IMR-90 (cell line): Measurements from ENCODE around the gene NT5C3A.

Source experiments
- SMC3 ChIP-seq: fragments of 150-350 bp; IDR thresholded peaks from 2 replicates; pipeline ENCODE4 v1.6.1; 2016; ENCODE audit warnings: low read depth, mild to moderate bottlenecking, antibody characterized with exemption, low read length, moderate library complexity
- TF ChIP-seq, protein P1 (sequence below): fragments of 150-350 bp; IDR thresholded peaks from 2 replicates; pipeline ENCODE4 v1.6.1; 2016; ENCODE audit warnings: low read depth, mild to moderate bottlenecking, low read length, moderate library complexity, borderline replicate concordance
- TF ChIP-seq, protein P2 (sequence below): conservative IDR thresholded peaks from 2 replicates; pipeline ENCODE4 v1.5.1; 2012; ENCODE audit warnings: mild to moderate bottlenecking, low read depth, low read length, improper control_type of control experiment
- TF ChIP-seq, protein P3 (sequence below): fragments of 150-350 bp; IDR thresholded peaks from 2 replicates; pipeline ENCODE4 v1.6.1; 2017; ENCODE audit warnings: mild to moderate bottlenecking, antibody characterized with exemption, low read length, low read depth

DNA sequence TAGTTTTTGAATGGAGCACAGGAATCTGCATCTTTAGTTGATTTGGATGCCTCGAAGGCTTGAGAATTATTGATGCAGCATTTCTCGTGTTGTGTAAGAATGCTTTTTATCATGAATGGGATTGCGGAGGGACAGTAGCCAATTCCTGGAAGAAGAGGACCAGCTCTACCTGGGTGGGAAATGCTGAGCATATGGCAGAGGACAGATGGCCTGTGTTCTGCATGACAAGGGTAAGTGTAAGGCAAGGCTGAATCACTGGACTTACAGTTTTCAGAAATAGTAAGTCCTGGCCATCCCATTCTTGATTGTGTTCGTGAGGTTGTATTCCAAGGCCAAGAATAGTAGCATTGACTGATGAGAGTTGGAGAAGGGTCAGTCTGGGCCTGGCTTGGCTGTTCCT, 30.7 kb upstream of the NT5C3A start:
- TF ChIP-seq, protein P1, sequence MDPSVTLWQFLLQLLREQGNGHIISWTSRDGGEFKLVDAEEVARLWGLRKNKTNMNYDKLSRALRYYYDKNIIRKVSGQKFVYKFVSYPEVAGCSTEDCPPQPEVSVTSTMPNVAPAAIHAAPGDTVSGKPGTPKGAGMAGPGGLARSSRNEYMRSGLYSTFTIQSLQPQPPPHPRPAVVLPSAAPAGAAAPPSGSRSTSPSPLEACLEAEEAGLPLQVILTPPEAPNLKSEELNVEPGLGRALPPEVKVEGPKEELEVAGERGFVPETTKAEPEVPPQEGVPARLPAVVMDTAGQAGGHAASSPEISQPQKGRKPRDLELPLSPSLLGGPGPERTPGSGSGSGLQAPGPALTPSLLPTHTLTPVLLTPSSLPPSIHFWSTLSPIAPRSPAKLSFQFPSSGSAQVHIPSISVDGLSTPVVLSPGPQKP, result no peak
- TF ChIP-seq, protein P2, sequence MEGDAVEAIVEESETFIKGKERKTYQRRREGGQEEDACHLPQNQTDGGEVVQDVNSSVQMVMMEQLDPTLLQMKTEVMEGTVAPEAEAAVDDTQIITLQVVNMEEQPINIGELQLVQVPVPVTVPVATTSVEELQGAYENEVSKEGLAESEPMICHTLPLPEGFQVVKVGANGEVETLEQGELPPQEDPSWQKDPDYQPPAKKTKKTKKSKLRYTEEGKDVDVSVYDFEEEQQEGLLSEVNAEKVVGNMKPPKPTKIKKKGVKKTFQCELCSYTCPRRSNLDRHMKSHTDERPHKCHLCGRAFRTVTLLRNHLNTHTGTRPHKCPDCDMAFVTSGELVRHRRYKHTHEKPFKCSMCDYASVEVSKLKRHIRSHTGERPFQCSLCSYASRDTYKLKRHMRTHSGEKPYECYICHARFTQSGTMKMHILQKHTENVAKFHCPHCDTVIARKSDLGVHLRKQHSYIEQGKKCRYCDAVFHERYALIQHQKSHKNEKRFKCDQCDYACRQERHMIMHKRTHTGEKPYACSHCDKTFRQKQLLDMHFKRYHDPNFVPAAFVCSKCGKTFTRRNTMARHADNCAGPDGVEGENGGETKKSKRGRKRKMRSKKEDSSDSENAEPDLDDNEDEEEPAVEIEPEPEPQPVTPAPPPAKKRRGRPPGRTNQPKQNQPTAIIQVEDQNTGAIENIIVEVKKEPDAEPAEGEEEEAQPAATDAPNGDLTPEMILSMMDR, result no peak
- TF ChIP-seq, protein P3, sequence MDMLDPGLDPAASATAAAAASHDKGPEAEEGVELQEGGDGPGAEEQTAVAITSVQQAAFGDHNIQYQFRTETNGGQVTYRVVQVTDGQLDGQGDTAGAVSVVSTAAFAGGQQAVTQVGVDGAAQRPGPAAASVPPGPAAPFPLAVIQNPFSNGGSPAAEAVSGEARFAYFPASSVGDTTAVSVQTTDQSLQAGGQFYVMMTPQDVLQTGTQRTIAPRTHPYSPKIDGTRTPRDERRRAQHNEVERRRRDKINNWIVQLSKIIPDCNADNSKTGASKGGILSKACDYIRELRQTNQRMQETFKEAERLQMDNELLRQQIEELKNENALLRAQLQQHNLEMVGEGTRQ, result no peak
- no peak for TF ChIP-seq SMC3
